Activated CD8-positive, alpha-beta memory T cell treated with anti-CD3 and anti-CD28 coated beads for 24 hours (primary cell): ENCODE data around the gene TANK.

Source experiments
- DNase-seq: peaks from one replicate; pipeline ENCODE4 v3.0.0-alpha.2; 2020

Gene TANK

DNA sequence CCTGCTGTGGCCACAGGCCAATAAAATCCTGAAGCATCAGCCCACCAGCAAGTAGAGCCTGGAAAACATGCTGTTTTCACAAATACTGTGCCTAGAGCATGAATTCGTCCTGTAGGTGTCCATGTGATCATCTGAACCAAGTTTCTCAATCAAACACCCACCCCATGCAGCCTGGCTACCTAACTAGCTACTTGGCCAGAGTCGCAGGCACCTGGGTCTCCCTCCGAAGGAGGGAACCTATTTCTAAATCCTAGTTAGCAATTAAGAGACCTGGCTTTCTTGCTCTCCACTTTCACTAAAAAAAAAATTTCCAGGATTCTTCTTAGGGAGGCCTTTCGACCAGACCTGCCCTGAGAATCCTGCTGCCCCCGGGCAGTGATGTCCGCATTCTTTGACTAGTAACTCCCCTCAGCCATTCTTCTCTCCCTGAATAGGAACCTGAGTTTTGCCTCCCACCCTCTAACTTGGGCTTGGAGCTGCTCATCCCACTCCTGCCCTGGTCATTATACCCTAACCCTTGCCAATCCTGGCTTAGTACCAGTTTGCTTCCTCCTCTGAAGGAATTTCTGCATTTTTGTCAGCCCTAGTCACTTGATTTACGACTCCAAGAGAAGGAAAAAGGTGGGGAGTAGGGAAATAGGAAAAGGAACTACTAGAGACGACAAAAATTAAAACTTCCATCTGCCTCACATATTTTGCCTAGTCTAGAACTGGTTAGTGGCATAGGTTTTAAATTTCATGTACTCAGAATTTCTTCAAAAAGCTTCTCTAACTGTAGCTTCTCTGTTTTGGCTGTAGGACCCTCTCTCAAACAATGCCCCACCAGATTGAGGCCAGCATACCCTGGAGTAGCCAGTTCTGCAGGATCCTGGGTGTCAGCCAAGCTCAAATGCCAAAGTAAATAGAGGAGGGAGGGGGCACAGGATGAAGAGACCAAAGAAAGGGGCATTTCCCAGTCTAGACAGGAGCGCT is 25.4 kb upstream of the TANK start:
- DNase-seq = no peak

- no peak for DNase-seq
Measured at GRCh38 chr2:161135951-161136593, 24.2 kb upstream of the TANK start.

- DNase-seq = no peak
Measured at GRCh38 chr2:161136696-161137324, 23.4 kb upstream of the TANK start.

DNA sequence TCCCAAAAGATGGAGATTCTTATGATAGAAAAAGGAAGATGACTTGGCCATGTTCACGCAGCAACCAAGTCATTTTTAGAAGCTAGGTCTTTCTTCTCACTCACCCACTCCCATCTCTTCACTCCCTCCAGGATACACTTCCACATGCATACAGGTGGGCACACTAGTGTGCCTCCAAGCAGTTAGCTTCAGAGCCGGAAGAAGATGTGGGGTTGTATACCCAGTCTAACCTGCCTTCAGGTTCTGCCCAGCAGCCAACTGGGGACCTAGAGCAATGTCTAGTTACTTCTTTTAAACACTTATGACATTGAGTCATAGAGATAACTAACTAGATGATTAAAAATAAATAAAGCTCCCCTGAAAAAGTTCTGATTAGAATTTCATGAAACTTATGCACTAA is 21.8 kb upstream of the TANK start:
- no peak for DNase-seq

GRCh38 chr2:161139098-161139987 is 20.9 kb upstream of the TANK start:
- no peak for DNase-seq

- DNase-seq = no peak
Measured at GRCh38 chr2:161141033-161141432, 19.2 kb upstream of the TANK start.

DNA sequence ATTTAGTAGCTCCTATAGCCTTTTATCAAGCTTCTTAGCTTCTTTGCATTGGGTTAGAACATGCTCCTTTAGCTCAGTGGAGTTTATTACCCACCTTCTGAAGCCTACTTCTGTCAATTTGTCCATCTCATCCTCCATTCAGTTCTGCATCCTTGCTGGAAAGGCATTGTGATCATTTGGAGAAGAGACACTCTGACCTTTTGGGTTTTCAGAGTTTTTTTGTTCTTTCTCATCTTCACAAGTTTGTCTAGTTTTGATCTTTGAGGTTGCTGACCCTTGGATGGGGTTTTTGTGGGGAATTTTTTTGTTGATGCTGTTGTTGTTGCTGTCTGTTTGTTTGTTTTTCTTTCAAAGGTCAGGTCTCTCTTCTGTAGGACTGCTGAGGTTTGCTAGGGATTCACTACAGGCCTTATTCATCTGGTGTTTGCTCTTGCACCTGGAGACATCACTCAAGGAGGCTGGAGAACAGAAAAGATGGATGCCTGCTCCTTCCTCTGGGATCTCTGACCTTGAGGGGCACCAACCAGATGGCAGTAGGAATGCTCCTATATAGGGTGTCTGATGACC is 13.9 kb upstream of the TANK start:
- DNase-seq = no peak

DNA sequence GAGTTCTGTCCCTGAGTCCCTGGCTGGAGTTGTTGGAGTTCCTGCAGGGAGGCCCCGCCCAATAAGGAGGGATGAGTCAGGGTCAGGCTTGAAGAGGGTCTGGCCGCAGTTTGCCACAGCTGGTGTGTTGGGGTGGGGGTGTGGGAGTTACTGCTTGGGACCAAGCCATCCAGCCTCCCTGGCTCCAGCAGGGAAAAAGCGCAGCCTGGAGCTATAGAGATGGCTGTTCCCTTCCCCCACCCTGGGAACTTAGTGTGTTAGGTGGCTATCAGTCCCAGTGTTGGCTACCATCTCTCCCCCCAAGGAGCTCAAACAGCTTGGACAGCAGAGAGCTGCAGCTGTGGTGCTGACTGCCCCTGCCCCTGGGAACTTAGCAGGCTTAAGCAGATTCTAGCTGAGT is 13.2 kb upstream of the TANK start:
- no peak for DNase-seq

GRCh38 chr2:161147856-161148255 is 12.4 kb upstream of the TANK start:
- DNase-seq = no peak

GRCh38 chr2:161150704-161151103 is 9.5 kb upstream of the TANK start:
- DNase-seq = no peak

DNA sequence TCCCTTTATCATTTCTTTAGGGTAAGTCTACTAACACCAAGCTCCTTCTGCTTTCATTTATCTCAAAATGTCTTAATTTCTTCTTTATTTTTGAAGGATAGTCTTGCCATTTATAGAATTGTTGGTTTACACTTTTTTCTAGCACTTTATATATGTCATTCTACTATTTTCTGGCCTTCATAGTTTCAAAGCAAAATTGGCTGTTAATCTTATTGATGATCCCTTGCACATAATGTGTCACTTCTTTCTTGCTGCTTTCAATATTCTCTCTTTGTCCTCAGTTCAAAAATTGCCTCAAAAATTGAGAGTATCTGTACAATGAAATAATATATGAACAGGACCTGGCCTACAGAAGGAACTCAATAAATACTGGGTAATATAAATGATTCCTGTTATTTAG is 7.9 kb upstream of the TANK start:
- DNase-seq = no peak

- no peak for DNase-seq
Measured at GRCh38 chr2:161158882-161159281, 1.3 kb upstream of the TANK start.

- no peak for DNase-seq
Measured at GRCh38 chr2:161159456-161160225, 587 bp upstream of the TANK start.

DNA sequence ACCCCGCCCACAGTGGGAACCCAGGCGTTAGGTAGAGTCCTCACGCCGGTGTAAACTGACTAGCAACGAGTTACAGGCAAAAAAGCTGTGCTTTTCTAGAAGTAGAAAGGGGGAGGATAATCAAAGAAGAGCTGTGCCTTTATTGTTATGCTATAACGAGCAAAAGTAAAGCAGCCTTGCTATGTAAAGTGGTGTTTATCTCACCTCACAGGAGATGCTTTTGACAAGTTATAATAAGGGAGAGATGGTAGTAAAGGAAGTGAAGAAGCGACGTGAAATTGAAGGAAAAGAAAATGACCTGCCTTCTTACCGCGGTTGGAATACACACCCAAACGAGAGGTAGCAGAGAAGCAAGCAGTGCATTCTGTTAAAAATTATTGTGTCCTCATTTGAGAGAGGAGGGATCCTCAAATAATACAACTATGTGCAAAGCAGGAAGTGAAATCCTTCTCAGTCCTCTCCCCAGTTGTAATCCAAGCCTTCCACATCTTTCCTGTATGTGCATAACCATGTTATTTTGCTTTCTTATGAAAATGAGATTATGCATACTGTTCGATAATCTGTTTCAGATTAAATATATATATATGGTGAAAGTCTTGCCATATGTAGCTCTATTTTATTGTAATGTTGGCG is 962 bp downstream of the TANK start:
- DNase-seq = no peak

DNA sequence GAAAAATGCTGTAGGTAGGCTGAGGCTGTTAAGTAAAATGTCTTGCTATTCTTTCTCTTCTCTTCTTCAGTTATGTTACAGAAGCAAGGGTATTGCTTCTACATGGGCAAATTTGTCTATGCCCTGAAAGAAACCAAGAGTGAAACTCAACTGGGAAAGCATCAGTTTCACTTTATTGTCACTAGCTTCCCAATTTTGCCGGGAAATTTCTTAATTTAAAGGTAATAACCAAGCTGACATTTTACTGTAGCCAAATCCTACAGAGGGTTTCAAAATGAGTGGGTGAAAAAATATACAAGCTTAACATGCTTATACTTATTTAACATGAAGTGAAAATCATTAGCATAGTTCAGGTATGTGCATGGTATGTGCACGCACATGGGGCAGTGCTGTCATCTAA is 3.2 kb downstream of the TANK start:
- no peak for DNase-seq

GRCh38 chr2:161164161-161164560 is 3.9 kb downstream of the TANK start:
- DNase-seq = no peak

GRCh38 chr2:161165266-161165665 is 5.0 kb downstream of the TANK start:
- DNase-seq = no peak

DNA sequence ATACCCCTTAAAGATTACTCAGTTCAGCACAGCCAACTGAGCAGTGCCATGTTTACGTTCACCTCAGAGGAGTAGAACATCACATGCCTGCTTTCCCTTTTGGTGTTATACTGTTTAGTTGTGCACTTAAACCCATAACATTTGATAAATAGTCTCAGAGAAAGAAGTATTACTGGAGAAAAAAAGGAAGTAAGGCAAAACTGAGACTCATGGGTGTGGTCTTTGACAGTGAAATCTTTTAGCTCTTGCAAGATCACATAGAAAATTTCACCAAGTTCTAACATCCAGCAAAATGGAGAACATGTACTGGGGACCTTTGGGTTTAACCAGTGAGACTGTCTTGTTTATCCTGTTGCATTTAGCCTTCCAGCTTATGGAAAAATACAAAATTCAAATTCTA is 5.6 kb downstream of the TANK start:
- DNase-seq = no peak

- DNase-seq = peak; percentile 76
Measured at GRCh38 chr2:161166538-161167409, 6.5 kb downstream of the TANK start.

- DNase-seq = no peak
Measured at GRCh38 chr2:161169335-161169734, 9.1 kb downstream of the TANK start.
